Tibial nerve (tissue), 4 donors: ENCODE measurements around the gene PAPOLA.

Source experiments
- CTCF ChIP-seq, 5 experiments: fragments of 200-600 bp in 3 of 5; fragments of 450-650 bp in 2 of 5; sonication (generic) in 3 of 5; IDR thresholded peaks; one replicate each; pipeline ENCODE4 v1.5.1; 2016 to 2019; ENCODE audit warnings: antibody characterized with exemption in 5 of 5, mild to moderate bottlenecking in 3 of 5, moderate library complexity in 2 of 5
- EP300 ChIP-seq, 2 donors: sonication (generic); formaldehyde crosslinking; IDR thresholded peaks; one replicate each; pipeline ENCODE4 v1.6.1; 2017; ENCODE audit warnings: antibody characterized with exemption in 2 of 2, mild to moderate bottlenecking in 1 of 2
- POLR2A ChIP-seq, 2 donors: fragments of 450-650 bp; IDR thresholded peaks; one replicate each; pipeline ENCODE4 v1.6.1; 2017; ENCODE audit warnings: antibody characterized with exemption in 2 of 2, mild to moderate bottlenecking in 2 of 2, moderate library complexity in 2 of 2

- TF ChIP-seq POLR2A (IDR thresholded peaks at IDR 0.05) (no peak), EP300 (IDR thresholded peaks at IDR 0.05) (no peak), CTCF (IDR thresholded peaks at IDR 0.05) (no peak)
These were observed 78.8 kb downstream of the PAPOLA start for GRCh38 chr14:96581026-96581425.
